IPS-18c (cell line): Measurements from ENCODE around the gene RHOV.
"Not testable (repeated sequence)": the region's sequence is repeated elsewhere in the genome, so short reads cannot be mapped to it uniquely, and the experiment has no call there.

ENCODE experiments used
- H3K4me3 ChIP-seq: 2 replicates; pipeline ENCODE4 v1.7.0; 2013; ENCODE audit warnings: low read depth, mild to moderate bottlenecking, low read length, moderate library complexity; ENCODE audit not compliant: insufficient read depth
- H3K9me3 ChIP-seq: one replicate; pipeline ENCODE4 v1.6.1; 2013; ENCODE audit warnings: mild to moderate bottlenecking, low read length, moderate library complexity; ENCODE audit not compliant: control insufficient read depth, insufficient read depth

RHOV gene

DNA sequence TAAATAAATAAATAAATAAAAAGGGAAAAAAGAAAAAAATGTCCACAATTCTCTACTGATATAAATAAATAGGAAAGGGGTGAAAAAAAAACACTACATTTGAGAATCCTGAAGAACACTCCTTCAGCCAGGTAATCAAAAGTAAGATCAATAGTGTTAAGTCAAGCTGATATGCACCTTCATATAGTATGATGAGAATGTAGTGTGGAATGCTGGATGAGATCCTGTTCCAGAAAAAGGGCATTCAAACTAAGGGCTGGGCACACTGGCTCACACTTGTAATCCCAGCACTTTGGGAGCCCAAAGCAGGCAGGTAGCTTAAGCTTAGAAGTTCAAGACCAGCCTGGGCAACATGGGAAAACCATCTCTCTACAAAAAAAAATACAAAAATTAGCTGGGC is 15.1 kb upstream of the RHOV start:
- no peaks in the 10 kb centered on the region for H3K9me3 ChIP-seq
- no peak overlapping the region for H3K4me3 ChIP-seq

GRCh38 chr15:40886586-40886985 is 12.6 kb upstream of the RHOV start:
- Histone ChIP-seq H3K4me3 (no peak overlapping the region), H3K9me3 (no peaks in the 10 kb centered on the region)

- Histone ChIP-seq H3K9me3 (no peaks in the 10 kb centered on the region), H3K4me3 (no peak overlapping the region)
Measured at GRCh38 chr15:40881351-40881750, 7.3 kb upstream of the RHOV start.

GRCh38 chr15:40879609-40880008 is 5.6 kb upstream of the RHOV start:
- Histone ChIP-seq H3K4me3 (no peak overlapping the region), H3K9me3 (no peaks in the 10 kb centered on the region)

DNA sequence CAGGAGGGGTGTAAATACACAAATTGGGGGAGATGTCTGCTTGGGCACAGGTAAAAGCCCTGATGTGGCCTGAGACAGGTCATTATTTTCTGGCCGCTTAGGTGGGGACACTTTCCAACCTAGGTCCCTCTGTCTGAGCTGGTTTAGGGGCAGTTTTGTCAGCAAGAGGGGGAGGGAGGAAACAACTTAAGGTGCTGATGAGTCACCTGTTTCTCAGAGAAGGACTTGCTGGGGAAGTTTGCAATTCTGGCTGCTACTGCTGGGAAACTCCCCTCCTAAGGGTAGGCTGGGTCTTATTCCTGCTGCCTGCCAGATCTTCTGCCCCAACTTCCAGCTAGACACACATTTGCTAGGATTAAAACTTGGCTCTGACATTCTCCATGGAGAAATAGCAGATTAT is 4.8 kb upstream of the RHOV start:
- Histone ChIP-seq H3K4me3 (no peak overlapping the region), H3K9me3 (no peaks in the 10 kb centered on the region)

DNA sequence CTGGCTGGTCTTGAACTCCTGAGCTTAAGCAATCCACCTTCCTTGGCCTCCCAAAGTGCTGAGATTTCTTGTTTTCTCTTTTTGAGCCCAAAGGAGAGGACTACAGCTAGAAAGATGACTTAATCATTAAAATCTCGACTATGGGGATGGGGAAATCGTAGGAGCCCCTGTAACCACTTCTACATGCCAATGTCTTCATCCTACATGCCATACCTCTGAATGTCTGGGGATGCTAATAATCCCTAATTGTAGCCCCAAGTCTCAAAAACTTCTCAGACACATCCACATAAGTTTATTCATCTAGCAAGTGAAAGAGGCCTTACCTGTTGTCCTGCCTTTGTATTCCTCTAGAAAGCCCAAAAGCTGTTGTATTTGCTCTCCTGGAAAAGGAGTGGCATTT is 3.7 kb upstream of the RHOV start:
- Histone ChIP-seq H3K4me3 (no peak overlapping the region), H3K9me3 (no peaks in the 10 kb centered on the region)

DNA sequence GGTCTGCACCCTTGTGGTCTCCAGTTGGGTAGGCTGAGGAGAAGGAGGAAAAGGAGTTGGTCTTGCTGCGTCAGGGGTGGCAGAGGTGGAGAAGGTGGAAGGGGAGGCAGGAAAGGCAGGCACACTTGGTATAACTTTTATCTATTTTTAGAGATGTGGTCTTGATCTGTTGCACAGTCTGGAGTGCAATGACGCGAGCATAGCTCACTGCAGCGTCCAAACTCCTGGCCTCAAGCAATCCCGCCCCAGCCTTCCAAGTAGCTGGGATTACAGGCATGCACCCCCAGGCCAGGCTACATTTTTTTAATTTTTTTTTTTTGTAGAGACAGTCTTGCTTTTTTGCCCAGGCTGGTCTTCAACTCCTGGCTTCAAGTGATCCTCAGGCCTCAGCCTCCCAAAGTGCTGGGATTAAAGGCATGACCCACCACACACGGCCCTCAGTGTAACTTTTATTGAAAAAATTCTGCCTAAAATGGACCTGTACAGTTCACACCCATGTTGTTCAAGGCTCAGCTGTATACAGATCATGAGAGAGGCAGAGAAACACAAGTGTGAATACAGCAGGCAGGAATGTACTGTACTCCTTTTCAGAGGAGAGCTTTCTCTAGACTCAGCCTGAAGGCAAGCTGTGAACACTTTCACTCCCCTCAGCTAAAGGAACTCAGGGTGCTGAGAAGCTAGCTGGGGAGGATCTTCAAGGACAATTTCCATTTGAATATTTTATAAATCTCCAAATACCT is 2.1 kb upstream of the RHOV start:
- Histone ChIP-seq H3K9me3 (no peaks in the 10 kb centered on the region), H3K4me3 (no peak overlapping the region)

GRCh38 chr15:40872791-40873693 is 992 bp downstream of the RHOV start:
- H3K9me3 ChIP-seq = no peaks in the 10 kb centered on the region
- H3K4me3 ChIP-seq = peak overlapping the region; percentile 65

- Histone ChIP-seq H3K4me3 (no peak overlapping the region), H3K9me3 (no peaks in the 10 kb centered on the region)
Measured at GRCh38 chr15:40871749-40872617, 2.1 kb downstream of the RHOV start.

- H3K4me3 ChIP-seq = no peak overlapping the region
- no peaks in the 10 kb centered on the region for H3K9me3 ChIP-seq
Measured at GRCh38 chr15:40870716-40871115, 3.3 kb downstream of the RHOV start.

- Histone ChIP-seq H3K4me3 (no peak overlapping the region), H3K9me3 (no peaks in the 10 kb centered on the region)
Measured at GRCh38 chr15:40869686-40870085, 4.3 kb downstream of the RHOV start.

DNA sequence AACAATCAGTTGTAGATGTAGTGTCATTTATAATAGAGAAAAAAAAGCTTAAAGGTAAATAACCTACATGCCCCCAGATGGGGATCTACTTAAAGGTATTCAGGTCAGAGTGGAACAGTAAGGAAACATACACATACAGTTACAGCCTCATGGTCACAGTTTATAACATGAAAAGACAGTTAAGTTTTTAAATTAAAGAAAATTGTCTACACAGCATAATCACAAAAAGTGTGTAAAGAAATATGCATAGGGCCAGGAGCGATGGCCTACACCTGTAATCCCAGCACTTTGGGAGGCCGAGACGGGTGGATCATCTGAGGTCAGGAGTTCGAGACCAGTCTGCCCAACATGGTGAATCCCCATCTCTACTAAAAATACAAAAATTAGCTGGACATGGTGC is 6.8 kb downstream of the RHOV start:
- no peak overlapping the region for H3K4me3 ChIP-seq

GRCh38 chr15:40863660-40864270 is 10.3 kb downstream of the RHOV start:
- no peak overlapping the region for H3K4me3 ChIP-seq

More for the DNA sequence above, 6.8 kb downstream of the RHOV start:
- no peaks in the 10 kb centered on the region for H3K9me3 ChIP-seq

GRCh38 chr15:40861147-40861546 is 12.9 kb downstream of the RHOV start:
- not testable (repeated sequence) for H3K4me3 ChIP-seq, H3K9me3 ChIP-seq

More at GRCh38 chr15:40863660-40864270, 10.3 kb downstream of the RHOV start:
- H3K9me3 ChIP-seq = no peaks in the 10 kb centered on the region

GRCh38 chr15:40859206-40859851 is 14.7 kb downstream of the RHOV start:
- Histone ChIP-seq H3K4me3 (no peak overlapping the region), H3K9me3 (no peaks in the 10 kb centered on the region)

- no peaks in the 10 kb centered on the region for H3K9me3 ChIP-seq
- H3K4me3 ChIP-seq = no peak overlapping the region
Measured at GRCh38 chr15:40858706-40859105, 15.3 kb downstream of the RHOV start.
